Measurements from ENCODE around the gene EXD2.
"Not testable (repeated sequence)": the region's sequence is repeated elsewhere in the genome, so short reads cannot be mapped to it uniquely, and the experiment has no call there.

The EXD2 gene

DNA sequence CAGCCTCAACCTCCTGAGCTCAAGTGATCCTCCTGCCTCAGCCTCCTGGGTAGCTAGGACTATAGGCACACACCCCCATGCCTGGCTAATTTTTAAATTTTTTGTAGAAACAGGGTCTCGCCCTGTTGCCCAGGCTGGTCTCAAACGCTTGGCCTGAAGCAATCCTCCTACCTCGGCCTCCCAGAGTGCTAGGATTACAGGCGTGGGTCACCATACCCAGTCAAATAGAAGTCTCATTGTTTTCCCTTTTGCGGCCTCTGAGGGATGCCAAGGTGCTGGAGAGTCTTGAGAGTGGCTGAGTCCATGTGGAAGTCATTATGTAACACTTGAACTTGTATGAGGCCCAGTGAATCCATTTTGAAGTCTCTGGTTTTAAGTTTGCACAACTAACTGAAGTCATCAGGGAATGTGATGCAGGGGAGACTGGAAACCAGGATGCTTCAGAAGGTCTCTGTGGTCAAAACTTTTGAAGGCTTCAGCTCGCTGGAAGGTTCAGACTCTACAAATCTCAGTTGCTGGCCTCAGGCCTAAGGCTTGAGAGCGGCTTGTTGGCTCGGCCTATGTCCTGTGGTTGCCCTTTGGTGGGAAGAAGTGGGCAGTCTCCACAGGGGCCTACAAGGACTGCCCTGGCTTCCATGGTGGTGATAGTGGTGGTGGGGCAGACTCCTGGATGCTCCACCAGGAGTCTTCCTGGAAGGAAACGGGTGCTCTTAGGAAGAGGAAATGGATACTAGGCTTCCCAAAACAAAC lies 97.8 kb downstream of the EXD2 start:
- H3K4me1 ChIP-seq (ENCODE audit: control insufficient read depth, insufficient read depth, low read length) = no peaks in the 10 kb centered on the region
- H3K27ac ChIP-seq (ENCODE audit: low read length) = no peak overlapping the region
- no peaks in the 10 kb centered on the region for H3K36me3 ChIP-seq (ENCODE audit: control insufficient read depth, insufficient read depth, low read length)
- no peaks in the 10 kb centered on the region for H3K27me3 ChIP-seq (ENCODE audit: control insufficient read depth, insufficient read depth, low read length)
- WGBS (ENCODE audit: insufficient coverage, insufficient read length) = no CpG with 5 or more reads among the region's 9 CpGs
- H3K4me3 ChIP-seq (ENCODE audit: low read length) = no peak overlapping the region
- DNase-seq (ENCODE audit: low read depth, low spot score) = no peak
- H3K9me3 ChIP-seq (ENCODE audit: control insufficient read depth, insufficient read depth, low read length) = no peaks in the 10 kb centered on the region

DNA sequence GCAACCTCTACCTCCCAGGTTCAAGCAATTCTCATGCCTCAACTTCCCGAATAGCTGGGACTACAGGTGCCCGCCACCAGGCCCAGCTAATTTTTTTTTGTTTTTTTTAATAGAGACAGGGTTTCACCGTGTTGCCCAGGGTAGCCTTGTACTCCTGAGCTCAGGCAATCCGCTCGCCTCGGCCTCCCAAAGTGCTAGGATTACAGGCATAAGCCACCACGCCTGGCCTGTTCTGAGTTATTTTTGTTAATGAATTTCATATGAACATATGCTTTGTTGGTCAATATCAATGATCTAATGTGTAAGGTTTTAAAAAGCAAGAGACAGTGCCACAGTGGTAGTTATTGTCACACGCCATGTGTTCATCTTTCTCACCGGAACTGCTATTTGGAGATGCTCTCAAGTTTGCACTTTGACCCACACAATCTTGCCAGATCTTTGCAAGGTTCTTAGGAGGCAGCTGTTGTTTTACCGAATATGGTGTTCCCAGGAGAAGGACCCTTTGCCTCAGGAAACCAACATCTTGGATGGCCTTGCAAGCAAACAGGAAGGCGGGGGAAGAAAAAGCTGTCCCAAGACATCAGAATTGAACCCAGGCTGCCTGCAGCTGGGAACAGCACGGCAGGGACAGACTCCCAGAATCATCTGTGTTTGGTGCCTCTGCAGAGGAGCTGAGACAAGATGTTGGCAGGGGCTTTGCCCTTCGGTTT lies 98.7 kb downstream of the EXD2 start:
- no peak overlapping the region for H3K4me3 ChIP-seq (ENCODE audit: low read length)
- H3K36me3 ChIP-seq (ENCODE audit: control insufficient read depth, insufficient read depth, low read length) = no peaks in the 10 kb centered on the region
- DNase-seq (ENCODE audit: low read depth, low spot score) = no peak
- H3K4me1 ChIP-seq (ENCODE audit: control insufficient read depth, insufficient read depth, low read length) = no peaks in the 10 kb centered on the region
- no peak overlapping the region for H3K27ac ChIP-seq (ENCODE audit: low read length)
- H3K27me3 ChIP-seq (ENCODE audit: control insufficient read depth, insufficient read depth, low read length) = no peaks in the 10 kb centered on the region
- WGBS (ENCODE audit: insufficient coverage, insufficient read length) = no CpG with 5 or more reads among the region's 13 CpGs
- H3K9me3 ChIP-seq (ENCODE audit: control insufficient read depth, insufficient read depth, low read length) = no peaks in the 10 kb centered on the region

- DNase-seq (ENCODE audit: low read depth, low spot score); H3K4me3 ChIP-seq (ENCODE audit: low read length); H3K4me1 ChIP-seq (ENCODE audit: control insufficient read depth, insufficient read depth, low read length); H3K9me3 ChIP-seq (ENCODE audit: control insufficient read depth, insufficient read depth, low read length); H3K27me3 ChIP-seq (ENCODE audit: control insufficient read depth, insufficient read depth, low read length); H3K36me3 ChIP-seq (ENCODE audit: control insufficient read depth, insufficient read depth, low read length); H3K27ac ChIP-seq (ENCODE audit: low read length): not testable (repeated sequence)
- no CpG with 5 or more reads among the region's 7 CpGs for WGBS (ENCODE audit: insufficient coverage, insufficient read length)
Measured at GRCh38 chr14:69290881-69291280, 99.6 kb downstream of the EXD2 start.

DNA sequence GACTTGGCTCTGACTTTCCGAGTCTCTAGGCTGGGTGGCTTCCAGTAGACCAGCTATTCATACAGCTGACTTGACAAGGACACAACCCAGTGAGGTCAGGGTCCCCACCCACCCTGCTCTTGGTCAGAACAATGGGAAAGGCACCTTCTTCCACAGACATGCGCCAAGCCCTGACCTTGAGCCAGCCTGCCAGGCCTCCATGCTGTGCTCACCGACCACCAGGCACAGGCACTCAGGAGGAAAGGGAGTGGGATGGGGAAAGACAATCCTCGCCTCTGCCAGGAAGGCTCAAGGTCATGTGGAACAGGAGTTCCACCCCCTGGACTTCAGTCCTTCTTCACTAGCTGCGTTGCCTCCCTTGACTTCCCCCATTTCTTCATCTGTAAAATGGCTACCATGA lies 100.1 kb downstream of the EXD2 start:
- no peak for DNase-seq (ENCODE audit: low read depth, low spot score)
- H3K36me3 ChIP-seq (ENCODE audit: control insufficient read depth, insufficient read depth, low read length) = no peaks in the 10 kb centered on the region
- no CpG with 5 or more reads among the region's 5 CpGs for WGBS (ENCODE audit: insufficient coverage, insufficient read length)
- H3K27me3 ChIP-seq (ENCODE audit: control insufficient read depth, insufficient read depth, low read length) = no peaks in the 10 kb centered on the region
- no peak overlapping the region for H3K27ac ChIP-seq (ENCODE audit: low read length)
- H3K4me3 ChIP-seq (ENCODE audit: low read length) = no peak overlapping the region
- H3K9me3 ChIP-seq (ENCODE audit: control insufficient read depth, insufficient read depth, low read length) = no peaks in the 10 kb centered on the region
- H3K4me1 ChIP-seq (ENCODE audit: control insufficient read depth, insufficient read depth, low read length) = no peaks in the 10 kb centered on the region

DNA sequence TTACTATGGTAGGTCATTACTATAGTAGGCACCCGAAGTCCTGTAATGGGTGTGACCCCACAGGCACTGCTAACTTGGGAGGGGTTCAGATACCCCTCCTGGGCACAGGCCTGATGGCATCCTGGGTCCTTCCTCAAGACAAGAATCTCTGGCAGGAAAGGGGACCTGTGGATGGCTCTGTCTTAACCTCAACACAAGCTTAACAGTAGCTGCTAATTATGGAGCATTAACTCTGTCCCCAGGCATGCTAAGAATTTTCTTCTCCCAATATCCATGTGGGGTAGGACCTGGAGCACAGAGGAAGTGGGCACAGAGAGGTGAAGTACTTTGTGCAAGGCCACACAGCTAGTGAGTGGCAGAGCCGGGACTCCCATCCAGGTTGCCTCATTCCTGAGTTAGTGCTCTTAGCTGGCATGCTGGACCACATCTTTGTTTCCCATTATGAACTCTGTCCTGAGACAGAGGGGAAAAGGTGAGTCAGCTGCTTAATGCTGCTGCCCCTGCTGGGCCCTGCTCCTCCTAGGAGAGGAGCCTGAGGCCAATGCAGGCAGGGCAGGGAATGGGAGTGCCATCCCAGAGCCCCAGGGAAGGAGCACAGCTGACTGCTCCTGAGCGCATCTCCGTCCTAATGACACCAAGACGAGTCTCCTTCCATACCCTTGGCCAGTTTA lies 100.7 kb downstream of the EXD2 start:
- no peak overlapping the region for H3K27ac ChIP-seq (ENCODE audit: low read length)
- no peaks in the 10 kb centered on the region for H3K36me3 ChIP-seq (ENCODE audit: control insufficient read depth, insufficient read depth, low read length)
- H3K27me3 ChIP-seq (ENCODE audit: control insufficient read depth, insufficient read depth, low read length) = no peaks in the 10 kb centered on the region
- no peaks in the 10 kb centered on the region for H3K9me3 ChIP-seq (ENCODE audit: control insufficient read depth, insufficient read depth, low read length)
- no peak overlapping the region for H3K4me3 ChIP-seq (ENCODE audit: low read length)
- H3K4me1 ChIP-seq (ENCODE audit: control insufficient read depth, insufficient read depth, low read length) = no peaks in the 10 kb centered on the region
- no peak for DNase-seq (ENCODE audit: low read depth, low spot score)
- no CpG with 5 or more reads among the region's 5 CpGs for WGBS (ENCODE audit: insufficient coverage, insufficient read length)
